OCI-LY1 (cell line): ENCODE measurements around the gene ADARB2.

ENCODE experiments used
- H2AFZ ChIP-seq: fragments of 200-600 bp; sonication (generic), shearing (Covaris generic); 2 replicates; pipeline ENCODE4 v1.6.0; 2014; ENCODE audit warnings: antibody characterized with exemption, mild to moderate bottlenecking, low read length
- H3F3A ChIP-seq: fragments of 200-600 bp; sonication (generic), shearing (Covaris generic); 2 replicates; pipeline ENCODE4 v1.6.0; 2014; ENCODE audit warnings: mild to moderate bottlenecking, antibody characterized with exemption, low read length, moderate library complexity; ENCODE audit not compliant: insufficient read depth
- H3K27ac ChIP-seq: fragments of 200-600 bp; sonication (generic); 2 replicates; pipeline ENCODE4 v1.5.1; 2014; ENCODE audit warnings: low read length, mixed run types, mild to moderate bottlenecking, low read depth; ENCODE audit not compliant: poor library complexity, severe bottlenecking
- H3K27me3 ChIP-seq: fragments of 200-600 bp; sonication (generic); 2 replicates; pipeline ENCODE4 v1.6.0; 2014; ENCODE audit warnings: antibody characterized with exemption, mild to moderate bottlenecking, low read length, moderate library complexity; ENCODE audit not compliant: insufficient read depth
- H3K36me3 ChIP-seq: fragments of 200-600 bp; sonication (generic); 2 replicates; pipeline ENCODE4 v1.6.1; 2014; ENCODE audit warnings: mild to moderate bottlenecking, antibody characterized with exemption, low read length, moderate library complexity, mixed read lengths; ENCODE audit not compliant: insufficient read depth
- H3K4me1 ChIP-seq: fragments of 200-600 bp; sonication (generic); 2 replicates; pipeline ENCODE4 v1.5.1; 2014; ENCODE audit warnings: mild to moderate bottlenecking, low read length, moderate library complexity; ENCODE audit not compliant: insufficient read depth, severe bottlenecking
- H3K4me2 ChIP-seq: fragments of 200-600 bp; sonication (generic), shearing (Covaris generic); 2 replicates; pipeline ENCODE4 v1.6.1; 2014; ENCODE audit warnings: low read length
- H3K4me3 ChIP-seq: fragments of 200-600 bp; sonication (generic); 2 replicates; pipeline ENCODE4 v1.5.1; 2014; ENCODE audit warnings: low read length, low read depth, mild to moderate bottlenecking, mixed read lengths; ENCODE audit not compliant: poor library complexity, severe bottlenecking
- H3K79me2 ChIP-seq: fragments of 200-600 bp; shearing (Covaris generic); 2 replicates; pipeline ENCODE4 v1.6.1; 2016; ENCODE audit warnings: mixed run types, low read length, mixed read lengths; ENCODE audit not compliant: insufficient read depth
- H3K9ac ChIP-seq: fragments of 200-600 bp; sonication (generic), shearing (Covaris generic); 2 replicates; pipeline ENCODE4 v1.6.1; 2014; ENCODE audit warnings: mild to moderate bottlenecking, low read length, mixed read lengths
- H3K9me2 ChIP-seq: fragments of 200-600 bp; sonication (generic), shearing (Covaris generic); 2 replicates; pipeline ENCODE4 v1.6.1; 2014; ENCODE audit warnings: low read depth, mild to moderate bottlenecking, low read length, mixed read lengths
- H3K9me3 ChIP-seq: fragments of 200-600 bp; shearing (Covaris generic); 2 replicates; pipeline ENCODE4 v1.6.1; 2014; ENCODE audit warnings: low read length, mixed read lengths
- H4K20me1 ChIP-seq: fragments of 200-600 bp; sonication (generic), shearing (Covaris generic); 2 replicates; pipeline ENCODE4 v1.6.0; 2016; ENCODE audit warnings: mild to moderate bottlenecking, low read length; ENCODE audit not compliant: insufficient read depth
- EZH2 ChIP-seq: fragments of 200-600 bp; sonication (generic), shearing (Covaris generic); IDR thresholded peaks from 2 replicates; pipeline ENCODE4 v1.8.0; 2017; ENCODE audit warnings: borderline replicate concordance, mixed run types, mild to moderate bottlenecking, antibody characterized with exemption, low read length, moderate library complexity, mixed read lengths
- TF ChIP-seq, protein P1 (sequence below): fragments of 200-600 bp; sonication (generic), shearing (Covaris generic); IDR thresholded peaks from 2 replicates; pipeline ENCODE4 v1.5.1; 2017; ENCODE audit warnings: mild to moderate bottlenecking, antibody characterized with exemption, low read length, moderate library complexity, mixed read lengths

ADARB2 gene

GRCh38 chr10:1287971-1288401 is 449.3 kb downstream of the ADARB2 start:
- no peaks in the 10 kb centered on the region for H3F3A ChIP-seq
- TF ChIP-seq, protein P1, sequence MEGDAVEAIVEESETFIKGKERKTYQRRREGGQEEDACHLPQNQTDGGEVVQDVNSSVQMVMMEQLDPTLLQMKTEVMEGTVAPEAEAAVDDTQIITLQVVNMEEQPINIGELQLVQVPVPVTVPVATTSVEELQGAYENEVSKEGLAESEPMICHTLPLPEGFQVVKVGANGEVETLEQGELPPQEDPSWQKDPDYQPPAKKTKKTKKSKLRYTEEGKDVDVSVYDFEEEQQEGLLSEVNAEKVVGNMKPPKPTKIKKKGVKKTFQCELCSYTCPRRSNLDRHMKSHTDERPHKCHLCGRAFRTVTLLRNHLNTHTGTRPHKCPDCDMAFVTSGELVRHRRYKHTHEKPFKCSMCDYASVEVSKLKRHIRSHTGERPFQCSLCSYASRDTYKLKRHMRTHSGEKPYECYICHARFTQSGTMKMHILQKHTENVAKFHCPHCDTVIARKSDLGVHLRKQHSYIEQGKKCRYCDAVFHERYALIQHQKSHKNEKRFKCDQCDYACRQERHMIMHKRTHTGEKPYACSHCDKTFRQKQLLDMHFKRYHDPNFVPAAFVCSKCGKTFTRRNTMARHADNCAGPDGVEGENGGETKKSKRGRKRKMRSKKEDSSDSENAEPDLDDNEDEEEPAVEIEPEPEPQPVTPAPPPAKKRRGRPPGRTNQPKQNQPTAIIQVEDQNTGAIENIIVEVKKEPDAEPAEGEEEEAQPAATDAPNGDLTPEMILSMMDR = no peak
- no peak for TF ChIP-seq EZH2
- H3K9me2 ChIP-seq = no peaks in the 10 kb centered on the region
- H3K36me3 ChIP-seq = no peaks in the 10 kb centered on the region
- H3K27ac ChIP-seq = no peak overlapping the region
- H3K4me1 ChIP-seq = no peaks in the 10 kb centered on the region
- no peaks in the 10 kb centered on the region for H3K9me3 ChIP-seq
- no peak overlapping the region for H3K9ac ChIP-seq
- H3K4me3 ChIP-seq = no peak overlapping the region
- H3K79me2 ChIP-seq = no peaks in the 10 kb centered on the region
- H3K4me2 ChIP-seq = no peak overlapping the region
- H3K27me3 ChIP-seq = peaks cover 4% of the 10 kb centered on the region; the same call in 1 of the 2 replicates
- no peaks in the 10 kb centered on the region for H4K20me1 ChIP-seq
- no peak overlapping the region for H2AFZ ChIP-seq

- Histone ChIP-seq H3K79me2 (no peaks in the 10 kb centered on the region), H3K27me3 (peaks cover 4% of the 10 kb centered on the region; the same call in 1 of the 2 replicates), H3F3A (no peaks in the 10 kb centered on the region), H3K9me3 (no peaks in the 10 kb centered on the region), H2AFZ (no peak overlapping the region), H3K27ac (no peak overlapping the region), H3K9me2 (no peaks in the 10 kb centered on the region), H3K4me1 (no peaks in the 10 kb centered on the region), H3K4me3 (no peak overlapping the region), H3K4me2 (no peak overlapping the region), H3K9ac (no peak overlapping the region), H3K36me3 (no peaks in the 10 kb centered on the region), H4K20me1 (no peaks in the 10 kb centered on the region)
- TF ChIP-seq, protein P1 = no peak
- TF ChIP-seq EZH2 = no peak
Measured at GRCh38 chr10:1287487-1287886, 449.8 kb downstream of the ADARB2 start.

GRCh38 chr10:1284076-1284475 is 453.2 kb downstream of the ADARB2 start:
- no peak for TF ChIP-seq EZH2
- TF ChIP-seq, protein P1 = no peak
- H2AFZ ChIP-seq = no peak overlapping the region
- H3K36me3 ChIP-seq = no peaks in the 10 kb centered on the region
- no peaks in the 10 kb centered on the region for H3F3A ChIP-seq
- H3K79me2 ChIP-seq = no peaks in the 10 kb centered on the region
- H3K27me3 ChIP-seq = no peaks in the 10 kb centered on the region; the same call in 1 of the 2 replicates
- H3K9me3 ChIP-seq = no peaks in the 10 kb centered on the region
- no peaks in the 10 kb centered on the region for H4K20me1 ChIP-seq
- no peaks in the 10 kb centered on the region for H3K4me1 ChIP-seq
- no peak overlapping the region for H3K27ac ChIP-seq
- no peaks in the 10 kb centered on the region for H3K9me2 ChIP-seq
- no peak overlapping the region for H3K4me3 ChIP-seq
- no peak overlapping the region for H3K4me2 ChIP-seq
- H3K9ac ChIP-seq = no peak overlapping the region
